Keratinocyte (primary cell): Measurements from ENCODE around the gene VPS37B.

Experiments
- CTCF ChIP-seq, 3 experiments: IDR thresholded peaks in 1 of 3; conservative IDR thresholded peaks in 1 of 3; optimal IDR thresholded peaks in 1 of 3; 2 replicates in 2 of 3; 3 replicates in 1 of 3; pipeline versions ENCODE3 to v1.5.1; 2011; ENCODE audit warnings: low read length in 3 of 3, mild to moderate bottlenecking in 3 of 3, moderate library complexity in 2 of 3, control low read depth in 1 of 3, inconsistent platforms in 1 of 3; ENCODE audit not compliant: insufficient read depth in 2 of 3; ENCODE audit errors: extremely low read depth in 1 of 3
- EZH2 ChIP-seq: IDR thresholded peaks from one replicate; pipeline ENCODE4 v1.6.1; 2012; ENCODE audit warnings: inconsistent platforms, mild to moderate bottlenecking, low read length, moderate library complexity

GRCh38 chr12:122887819-122888212 lies 8.1 kb downstream of the VPS37B start:
- TF ChIP-seq CTCF (optimal IDR thresholded peaks at IDR 0.05 in 1 of 3, IDR thresholded peaks at IDR 0.05 in 1 of 3, conservative IDR thresholded peaks at IDR 0.05 in 1 of 3; ENCODE audit: extremely low read depth in 1 of 3, insufficient read depth in 2 of 3, low read length in 3 of 3) (no peak), EZH2 (no peak)
